Right lobe of liver (tissue), 6 donors: ENCODE results near the gene FSTL4. TPM values are rescaled to one million over a fixed set of nuclear protein-coding genes. Genes with fewer than 3 reads are reported as not detected.

Experiments
- ATAC-seq, 4 donors: fragments of 200-7000 bp; cut with Tn5 transposase; one replicate each; pipeline ENCODE4 v1.9.1; 2020; ENCODE audit warnings: mild to moderate bottlenecking in 4 of 4, moderate library complexity in 4 of 4
- DNase-seq, 3 donors: peaks; one replicate each; pipeline ENCODE4 v3.0.0-alpha.2; 2020
- H3K27ac ChIP-seq, 3 donors: fragments of 200-600 bp; one replicate each; pipeline ENCODE4 v1.8.0; 2022
- H3K27me3 ChIP-seq, 2 donors: fragments of 200-600 bp; one replicate each; pipeline ENCODE4 v1.8.0; 2022
- H3K36me3 ChIP-seq, 4 donors: fragments of 200-600 bp; sonication (generic) in 1 of 4; one replicate each; pipeline versions ENCODE4 v1.5.1 to v1.8.0; 2017 to 2022; ENCODE audit warnings: control low read depth in 1 of 4
- H3K4me1 ChIP-seq, 4 donors: fragments of 200-600 bp; sonication (generic) in 1 of 4; one replicate each; pipeline versions ENCODE4 v1.5.1 to v1.8.0; 2017 to 2022; ENCODE audit warnings: control low read depth in 1 of 4
- H3K4me3 ChIP-seq, 3 donors: fragments of 200-600 bp; one replicate each; pipeline ENCODE4 v1.8.0; 2022
- H3K9me3 ChIP-seq, 4 donors: fragments of 200-600 bp; sonication (generic) in 1 of 4; one replicate each; pipeline versions ENCODE4 v1.5.1 to v1.8.0; 2017 to 2022; ENCODE audit warnings: control low read depth in 1 of 4
- CTCF ChIP-seq, 4 donors: fragments of 200-600 bp in 3 of 4; fragments of 450-650 bp in 1 of 4; IDR thresholded peaks; one replicate each; pipeline versions ENCODE4 v1.5.1 to v1.8.0; 2016 to 2022; ENCODE audit warnings: antibody characterized with exemption in 4 of 4, mild to moderate bottlenecking in 2 of 4
- POLR2A ChIP-seq: fragments of 450-650 bp; IDR thresholded peaks from one replicate; pipeline ENCODE4 v1.6.1; 2017; ENCODE audit warnings: antibody characterized with exemption, mild to moderate bottlenecking
- WGBS: methylation state at CpG from one replicate; pipeline ENCODE4 v1.1.6; 2018; ENCODE audit warnings: low coverage, low lambda C conversion rate; ENCODE audit not compliant: insufficient coverage; ENCODE audit errors: missing lambda C conversion rate; 5-methylcytosine and 5-hydroxymethylcytosine counted together
- intact Hi-C, 2 donors: fragments of 100-400 bp; cut with DNase I; formaldehyde crosslinking; loops; one replicate each; pipeline versions ENCODE4 v1.11.2 to v1.14.1; 2022
- total RNA-seq, 6 experiments: library from RNA; depleted of rRNA in 2 of 6; stranded (reverse); fragments of >200 nt in 2 of 6; fragmentation: NEBNext Ultra II Directional in 3 of 6; extraction: Animal tissue kit (Norgen Biotek cat#: 25700) in 3 of 6; gene quantifications; one replicate each; pipeline versions ENCODE4 v1.1.0 to v1.2.4, GENCODE V29; 2016 to 2023
- donor health status: DM: no; HTN: yes; CAD: no.
- donor health status: DM: no; HTN: no; CAD: no.
- donor health status: DM: no; HTN: no; CAD: no.
- donor health status: DM: no; HTN: yes; CAD: no.
- donor health status: DM: no; HTN: yes; CAD: no.

Gene FSTL4
- total RNA-seq, 6 experiments from 2014 or later: 0.62 to 1.3 (median 0.80) TPM; not detected in 3

- Histone ChIP-seq H3K36me3 (no peaks in the 10 kb centered on the region), H3K27me3 (no peaks in the 10 kb centered on the region), H3K27ac (no peak overlapping the region), H3K4me1 (no peaks in the 10 kb centered on the region), H3K4me3 (no peak overlapping the region), H3K9me3 (no peaks in the 10 kb centered on the region)
- intact Hi-C loops: no loop called here
- WGBS: 43% methylated on average over 1 of the region's 1 CpG
- ATAC-seq: no peak
- no peak for DNase-seq
- TF ChIP-seq POLR2A (no peak), CTCF (IDR thresholded peaks at IDR 0.05) (no peak)
Measured at GRCh38 chr5:133159543-133159942, 452.8 kb downstream of the FSTL4 start.

- no peak for ATAC-seq
- intact Hi-C loops: no loop called here
Measured at GRCh38 chr5:133155326-133155969, 456.9 kb downstream of the FSTL4 start.

DNA sequence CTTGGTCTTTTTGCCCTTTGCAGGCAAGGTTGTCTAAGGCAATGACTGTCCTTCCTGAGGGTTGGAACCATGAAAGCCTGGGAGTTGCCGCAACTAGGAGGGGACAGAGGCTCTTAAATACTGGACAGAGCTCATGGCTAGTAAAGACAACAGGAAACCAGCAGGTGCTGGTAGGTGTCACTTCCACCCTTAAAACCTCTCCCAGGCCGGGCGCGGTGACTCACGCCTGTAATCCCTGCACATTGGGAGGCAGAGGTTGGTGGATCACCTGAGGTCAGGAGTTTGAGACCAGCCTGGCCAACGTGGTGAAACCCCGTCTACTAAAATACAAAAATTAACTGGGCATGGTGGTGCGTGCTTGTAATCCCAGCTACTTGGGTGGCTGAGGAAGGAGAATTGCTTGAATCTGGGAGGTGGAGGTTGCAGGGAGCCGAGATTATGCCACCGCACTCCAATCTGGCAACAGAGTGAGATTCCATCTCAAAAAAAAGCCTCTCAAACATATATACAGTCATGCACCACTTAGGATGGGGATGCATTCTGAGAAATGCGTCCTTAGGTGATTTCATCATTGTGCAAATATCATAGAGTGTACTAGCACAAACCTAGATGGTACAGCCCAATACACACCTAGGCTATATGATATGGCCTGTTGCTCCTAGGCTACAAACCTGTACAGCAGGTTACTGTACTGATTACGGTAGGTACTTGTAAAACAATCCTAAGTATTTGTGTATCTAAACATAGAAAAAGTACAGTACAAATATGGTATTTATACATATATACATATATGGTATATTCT, 457.9 kb downstream of the FSTL4 start:
- Histone ChIP-seq H3K36me3 (no peaks in the 10 kb centered on the region), H3K4me3 (no peak overlapping the region), H3K27me3 (no peaks in the 10 kb centered on the region), H3K27ac (no peak overlapping the region), H3K9me3 (no peaks in the 10 kb centered on the region), H3K4me1 (no peaks in the 10 kb centered on the region)
- no peak for DNase-seq
- intact Hi-C loops: no loop called here
- ATAC-seq: no peak
- 72% methylated on average over 7 of the region's 12 CpGs for WGBS
- TF ChIP-seq POLR2A (no peak), CTCF (IDR thresholded peaks at IDR 0.05) (no peak)

More at GRCh38 chr5:133155326-133155969, 456.9 kb downstream of the FSTL4 start:
- no peak overlapping the region for H3K4me3 ChIP-seq
- H3K27me3 ChIP-seq: no peaks in the 10 kb centered on the region
- no peaks in the 10 kb centered on the region for H3K9me3 ChIP-seq
- no peak overlapping the region for H3K27ac ChIP-seq
- no peaks in the 10 kb centered on the region for H3K36me3 ChIP-seq
- no peaks in the 10 kb centered on the region for H3K4me1 ChIP-seq
- TF ChIP-seq POLR2A: no peak
- TF ChIP-seq CTCF (IDR thresholded peaks at IDR 0.05): no peak
- WGBS: 43% methylated on average over 4 of the region's 4 CpGs
- DNase-seq: no peak

GRCh38 chr5:133150909-133151544, 461.3 kb downstream of the FSTL4 start:
- Histone ChIP-seq H3K4me3 (no peak overlapping the region), H3K27ac (no peak overlapping the region), H3K27me3 (no peaks in the 10 kb centered on the region), H3K36me3 (no peaks in the 10 kb centered on the region), H3K9me3 (no peaks in the 10 kb centered on the region), H3K4me1 (no peaks in the 10 kb centered on the region)
- DNase-seq (no peak), ATAC-seq (no peak)
- WGBS: 91% methylated on average over 5 of the region's 6 CpGs
- intact Hi-C loops: no loop called here
- no peak for TF ChIP-seq POLR2A
- no peak for TF ChIP-seq CTCF (IDR thresholded peaks at IDR 0.05)
